ENCODE data around the gene DDX10.

- TF ChIP-seq CTCF (optimal IDR thresholded peaks at IDR 0.05 in 1 of 3, IDR thresholded peaks at IDR 0.05 in 1 of 3, conservative IDR thresholded peaks at IDR 0.05 in 1 of 3; ENCODE audit: extremely low read depth in 1 of 3, insufficient read depth in 2 of 3, low read length in 3 of 3) (no peak), EZH2 (IDR thresholded peaks at IDR 0.05; ENCODE audit: low read length) (no peak)
Measured at GRCh38 chr11:108934289-108934688, 269.4 kb downstream of the DDX10 start.
